K562 (cell line): ENCODE data around the gene FZD4. TPM values are rescaled to one million over a fixed set of nuclear protein-coding genes. Genes with fewer than 3 reads are reported as not detected.

Experiments used
- FIP1L1 ChIP-seq: fragments of 200-400 bp; formaldehyde crosslinking; IDR thresholded peaks from 2 replicates; pipeline ENCODE4 v1.6.1; 2018; ENCODE audit warnings: mild to moderate bottlenecking, low read depth, low read length; ENCODE audit not compliant: poor library complexity, severe bottlenecking
- FOXP1 ChIP-seq: sonication (generic); formaldehyde crosslinking; IDR thresholded peaks from 2 replicates; pipeline ENCODE4 v1.8.0; 2022; ENCODE audit warnings: mild to moderate bottlenecking, missing genetic modification reagents
- JUNB ChIP-seq: fragments of 450-650 bp; formaldehyde crosslinking; conservative IDR thresholded peaks from 2 replicates; pipeline ENCODE4 v1.4.0; 2020; ENCODE audit warnings: mild to moderate bottlenecking
- KAT8 ChIP-seq: fragments of 450-650 bp; IDR thresholded peaks from 2 replicates; pipeline ENCODE4 v1.6.1; 2016; ENCODE audit warnings: low read depth, mild to moderate bottlenecking
- MEF2D ChIP-seq: conservative IDR thresholded peaks from 2 replicates; pipeline ENCODE4 v1.6.1; 2016; ENCODE audit warnings: low read depth, missing genetic modification characterization, missing compliant biosample characterization
- SIX5 ChIP-seq, 2 experiments: IDR thresholded peaks; 2 replicates each; pipeline ENCODE4 v1.6.1; 2011; ENCODE audit warnings: low read length in 2 of 2, borderline replicate concordance in 1 of 2, low read depth in 1 of 2, mild to moderate bottlenecking in 1 of 2, moderate library complexity in 1 of 2; ENCODE audit not compliant: insufficient read depth in 1 of 2
- ZNF239 ChIP-seq: fragments of 250-450 bp; sonication (Bioruptor Pico); IDR thresholded peaks from 2 replicates; pipeline ENCODE4 v1.4.0; 2020; ENCODE audit warnings: mild to moderate bottlenecking
- polyA plus RNA-seq, 8 experiments: library from polyadenylated mRNA; depleted of rRNA in 4 of 8; stranded (reverse) in 5 of 8; unstranded in 3 of 8; fragments of >200 nt; fragmentation: Nextera tagmentation in 2 of 8; fragmentation: Illumina TruSeq in 1 of 8; extraction: Ambion mirVana in 2 of 8; extraction: Trizol in 1 of 8; gene quantifications; 2 replicates each; pipeline versions ENCODE4 v1.2.1 to v1.2.3, GENCODE V29; 2011 to 2014; ENCODE audit warnings: inconsistent platforms in 1 of 8, missing spikeins in 1 of 8
- total RNA-seq, 7 experiments: library from RNA; depleted of rRNA in 6 of 7; stranded (reverse); fragments of >200 nt in 6 of 7; fragmentation: Illumina TruSeq in 2 of 7; extraction: Trizol in 2 of 7; gene quantifications; 2 replicates each; pipeline versions ENCODE4 v1.2.1 to v1.2.3, GENCODE V29; 2011 to 2021; ENCODE audit warnings: low replicate concordance in 1 of 7
- TF ChIP-seq, protein P1 (sequence below): sonication (generic); formaldehyde crosslinking; IDR thresholded peaks from 2 replicates; pipeline ENCODE4 v1.8.1; 2022; ENCODE audit warnings: missing genetic modification reagents
- TF ChIP-seq, protein P2 (sequence below), 3 experiments: IDR thresholded peaks in 2 of 3; conservative IDR thresholded peaks in 1 of 3; 2 replicates each; pipeline ENCODE4 v1.5.1; 2011 to 2012; ENCODE audit warnings: low read length in 3 of 3, mild to moderate bottlenecking in 3 of 3, control low read depth in 2 of 3, improper control_type of control experiment in 1 of 3, inconsistent platforms in 1 of 3, low read depth in 1 of 3, mixed read lengths in 1 of 3, moderate library complexity in 1 of 3; ENCODE audit not compliant: insufficient read depth in 2 of 3
- TF ChIP-seq, protein P3 (sequence below): fragments of 250-450 bp; sonication (Bioruptor Pico); IDR thresholded peaks from 2 replicates; pipeline ENCODE4 v1.8.0; 2022; ENCODE audit warnings: inconsistent platforms
- TF ChIP-seq, protein P4 (sequence below): fragments of 250-450 bp; sonication (Bioruptor Pico); IDR thresholded peaks from 2 replicates; pipeline ENCODE4 v1.5.1; 2021; ENCODE audit warnings: mild to moderate bottlenecking
- TF ChIP-seq, protein P5 (sequence below): sonication (generic); formaldehyde crosslinking; IDR thresholded peaks from 2 replicates; pipeline ENCODE4 v1.8.0; 2022; ENCODE audit warnings: missing genetic modification reagents, mild to moderate bottlenecking, borderline replicate concordance

Gene FZD4
- total and polyA plus RNA-seq, 9 of the 15 experiments (the other 6 are each of a cell fraction or from before 2014, with no cell fraction given), result 1.2 to 7.9 (median 5.8) TPM

DNA sequence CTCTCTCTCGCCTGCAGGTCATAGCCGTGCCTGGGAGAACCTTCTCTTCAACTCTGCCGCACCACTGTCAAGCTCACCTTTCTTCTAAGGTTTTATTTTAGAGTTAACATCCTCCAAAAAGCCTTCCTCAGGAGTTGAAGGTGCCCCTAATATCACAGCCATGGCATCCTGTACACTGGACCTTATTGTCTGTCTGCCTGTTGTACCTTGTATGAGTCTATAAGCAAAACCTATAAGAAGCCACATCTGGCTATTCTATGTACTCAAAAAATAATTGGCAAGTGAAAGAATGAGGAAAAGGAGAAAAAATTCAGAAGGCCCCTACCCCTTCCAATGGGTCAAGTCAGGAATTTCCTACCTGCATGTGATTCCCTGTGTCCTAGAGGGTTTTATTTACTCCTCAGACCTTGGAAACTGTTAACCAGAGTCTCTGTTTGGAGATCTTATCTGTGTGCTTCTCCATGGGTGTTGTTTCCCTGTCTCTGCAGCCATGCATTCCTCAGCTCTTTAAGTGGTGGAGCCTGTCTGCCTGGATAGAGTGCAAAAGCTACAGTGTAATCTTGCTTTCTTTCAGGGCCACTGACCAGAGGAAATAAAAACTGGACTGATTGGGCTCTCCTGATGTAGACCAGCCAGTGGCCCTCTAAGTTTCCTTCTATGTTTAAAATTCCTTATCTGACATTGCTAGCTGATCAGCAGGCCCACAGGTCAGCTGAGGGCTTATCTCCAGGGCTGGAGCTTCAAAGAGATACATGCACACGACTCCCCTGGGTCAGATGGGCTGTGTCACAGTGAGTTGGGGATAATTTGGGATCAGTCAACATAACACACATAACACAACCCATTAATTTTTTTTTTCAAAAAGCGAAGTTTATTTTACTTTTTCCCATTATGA, 44.9 kb upstream of the FZD4 start (continued):
- TF ChIP-seq, protein P1, sequence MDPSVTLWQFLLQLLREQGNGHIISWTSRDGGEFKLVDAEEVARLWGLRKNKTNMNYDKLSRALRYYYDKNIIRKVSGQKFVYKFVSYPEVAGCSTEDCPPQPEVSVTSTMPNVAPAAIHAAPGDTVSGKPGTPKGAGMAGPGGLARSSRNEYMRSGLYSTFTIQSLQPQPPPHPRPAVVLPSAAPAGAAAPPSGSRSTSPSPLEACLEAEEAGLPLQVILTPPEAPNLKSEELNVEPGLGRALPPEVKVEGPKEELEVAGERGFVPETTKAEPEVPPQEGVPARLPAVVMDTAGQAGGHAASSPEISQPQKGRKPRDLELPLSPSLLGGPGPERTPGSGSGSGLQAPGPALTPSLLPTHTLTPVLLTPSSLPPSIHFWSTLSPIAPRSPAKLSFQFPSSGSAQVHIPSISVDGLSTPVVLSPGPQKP (CRISPR knock-in tag), result no peak
- TF ChIP-seq ZNF239 (CRISPR knock-in tag) (0 out of 2 replicates have a peak, but pooled peaks have one; percentile 18), FOXP1 (CRISPR knock-in tag) (no peak), FIP1L1 (no peak), MEF2D (peak; percentile 79), JUNB (no peak), KAT8 (no peak), SIX5 (IDR thresholded peaks at IDR 0.05; ENCODE audit: borderline replicate concordance in 1 of 2, insufficient read depth in 1 of 2, low read depth in 1 of 2, low read length in 2 of 2) (no peak)
- TF ChIP-seq, protein P2, sequence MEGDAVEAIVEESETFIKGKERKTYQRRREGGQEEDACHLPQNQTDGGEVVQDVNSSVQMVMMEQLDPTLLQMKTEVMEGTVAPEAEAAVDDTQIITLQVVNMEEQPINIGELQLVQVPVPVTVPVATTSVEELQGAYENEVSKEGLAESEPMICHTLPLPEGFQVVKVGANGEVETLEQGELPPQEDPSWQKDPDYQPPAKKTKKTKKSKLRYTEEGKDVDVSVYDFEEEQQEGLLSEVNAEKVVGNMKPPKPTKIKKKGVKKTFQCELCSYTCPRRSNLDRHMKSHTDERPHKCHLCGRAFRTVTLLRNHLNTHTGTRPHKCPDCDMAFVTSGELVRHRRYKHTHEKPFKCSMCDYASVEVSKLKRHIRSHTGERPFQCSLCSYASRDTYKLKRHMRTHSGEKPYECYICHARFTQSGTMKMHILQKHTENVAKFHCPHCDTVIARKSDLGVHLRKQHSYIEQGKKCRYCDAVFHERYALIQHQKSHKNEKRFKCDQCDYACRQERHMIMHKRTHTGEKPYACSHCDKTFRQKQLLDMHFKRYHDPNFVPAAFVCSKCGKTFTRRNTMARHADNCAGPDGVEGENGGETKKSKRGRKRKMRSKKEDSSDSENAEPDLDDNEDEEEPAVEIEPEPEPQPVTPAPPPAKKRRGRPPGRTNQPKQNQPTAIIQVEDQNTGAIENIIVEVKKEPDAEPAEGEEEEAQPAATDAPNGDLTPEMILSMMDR (IDR thresholded peaks at IDR 0.05 in 2 of 3, conservative IDR thresholded peaks at IDR 0.05 in 1 of 3; ENCODE audit: insufficient read depth in 2 of 3, low read depth in 1 of 3, low read length in 3 of 3), result no peak
- TF ChIP-seq, protein P3, sequence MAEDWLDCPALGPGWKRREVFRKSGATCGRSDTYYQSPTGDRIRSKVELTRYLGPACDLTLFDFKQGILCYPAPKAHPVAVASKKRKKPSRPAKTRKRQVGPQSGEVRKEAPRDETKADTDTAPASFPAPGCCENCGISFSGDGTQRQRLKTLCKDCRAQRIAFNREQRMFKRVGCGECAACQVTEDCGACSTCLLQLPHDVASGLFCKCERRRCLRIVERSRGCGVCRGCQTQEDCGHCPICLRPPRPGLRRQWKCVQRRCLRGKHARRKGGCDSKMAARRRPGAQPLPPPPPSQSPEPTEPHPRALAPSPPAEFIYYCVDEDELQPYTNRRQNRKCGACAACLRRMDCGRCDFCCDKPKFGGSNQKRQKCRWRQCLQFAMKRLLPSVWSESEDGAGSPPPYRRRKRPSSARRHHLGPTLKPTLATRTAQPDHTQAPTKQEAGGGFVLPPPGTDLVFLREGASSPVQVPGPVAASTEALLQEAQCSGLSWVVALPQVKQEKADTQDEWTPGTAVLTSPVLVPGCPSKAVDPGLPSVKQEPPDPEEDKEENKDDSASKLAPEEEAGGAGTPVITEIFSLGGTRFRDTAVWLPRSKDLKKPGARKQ (CRISPR knock-in tag), result no peak
- TF ChIP-seq, protein P4, sequence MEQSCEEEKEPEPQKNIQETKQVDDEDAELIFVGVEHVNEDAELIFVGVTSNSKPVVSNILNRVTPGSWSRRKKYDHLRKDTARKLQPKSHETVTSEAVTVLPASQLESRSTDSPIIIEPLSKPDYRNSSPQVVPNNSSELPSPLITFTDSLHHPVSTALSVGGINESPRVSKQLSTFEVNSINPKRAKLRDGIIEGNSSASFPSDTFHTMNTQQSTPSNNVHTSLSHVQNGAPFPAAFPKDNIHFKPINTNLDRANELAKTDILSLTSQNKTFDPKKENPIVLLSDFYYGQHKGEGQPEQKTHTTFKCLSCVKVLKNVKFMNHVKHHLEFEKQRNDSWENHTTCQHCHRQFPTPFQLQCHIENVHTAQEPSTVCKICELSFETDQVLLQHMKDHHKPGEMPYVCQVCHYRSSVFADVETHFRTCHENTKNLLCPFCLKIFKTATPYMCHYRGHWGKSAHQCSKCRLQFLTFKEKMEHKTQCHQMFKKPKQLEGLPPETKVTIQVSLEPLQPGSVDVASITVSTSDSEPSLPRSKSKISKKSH, result no peak
- TF ChIP-seq, protein P5, sequence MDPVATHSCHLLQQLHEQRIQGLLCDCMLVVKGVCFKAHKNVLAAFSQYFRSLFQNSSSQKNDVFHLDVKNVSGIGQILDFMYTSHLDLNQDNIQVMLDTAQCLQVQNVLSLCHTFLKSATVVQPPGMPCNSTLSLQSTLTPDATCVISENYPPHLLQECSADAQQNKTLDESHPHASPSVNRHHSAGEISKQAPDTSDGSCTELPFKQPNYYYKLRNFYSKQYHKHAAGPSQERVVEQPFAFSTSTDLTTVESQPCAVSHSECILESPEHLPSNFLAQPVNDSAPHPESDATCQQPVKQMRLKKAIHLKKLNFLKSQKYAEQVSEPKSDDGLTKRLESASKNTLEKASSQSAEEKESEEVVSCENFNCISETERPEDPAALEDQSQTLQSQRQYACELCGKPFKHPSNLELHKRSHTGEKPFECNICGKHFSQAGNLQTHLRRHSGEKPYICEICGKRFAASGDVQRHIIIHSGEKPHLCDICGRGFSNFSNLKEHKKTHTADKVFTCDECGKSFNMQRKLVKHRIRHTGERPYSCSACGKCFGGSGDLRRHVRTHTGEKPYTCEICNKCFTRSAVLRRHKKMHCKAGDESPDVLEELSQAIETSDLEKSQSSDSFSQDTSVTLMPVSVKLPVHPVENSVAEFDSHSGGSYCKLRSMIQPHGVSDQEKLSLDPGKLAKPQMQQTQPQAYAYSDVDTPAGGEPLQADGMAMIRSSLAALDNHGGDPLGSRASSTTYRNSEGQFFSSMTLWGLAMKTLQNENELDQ (CRISPR knock-in tag), result no peak
